HepG2 (cell line): Measurements from ENCODE around the gene RNF114. TPM values are rescaled to one million over a fixed set of nuclear protein-coding genes. Genes with fewer than 3 reads are reported as not detected.

Experiments
- AHDC1 ChIP-seq: sonication (generic); formaldehyde crosslinking; IDR thresholded peaks from 2 replicates; pipeline ENCODE4 v1.5.1; 2020; ENCODE audit warnings: mild to moderate bottlenecking, missing genetic modification reagents, borderline replicate concordance
- AKAP8 ChIP-seq: sonication (generic); formaldehyde crosslinking; IDR thresholded peaks from 2 replicates; pipeline ENCODE4 v1.5.1; 2020; ENCODE audit warnings: mild to moderate bottlenecking, missing genetic modification reagents
- KDM5B ChIP-seq: sonication (generic); formaldehyde crosslinking; IDR thresholded peaks from 2 replicates; pipeline ENCODE4 v1.4.0; 2020; ENCODE audit warnings: missing genetic modification reagents, mild to moderate bottlenecking, borderline replicate concordance
- SMAD1 ChIP-seq: sonication (generic); formaldehyde crosslinking; IDR thresholded peaks from 2 replicates; pipeline ENCODE4 v1.4.0; 2020; ENCODE audit warnings: missing genetic modification reagents, low read depth, mild to moderate bottlenecking, borderline replicate concordance
- ZBTB33 ChIP-seq: sonication (generic); formaldehyde crosslinking; IDR thresholded peaks from 2 replicates; pipeline ENCODE4 v1.4.0; 2020; ENCODE audit warnings: missing genetic modification reagents
- ZNF280B ChIP-seq: sonication (generic); formaldehyde crosslinking; IDR thresholded peaks from 2 replicates; pipeline ENCODE4 v1.5.0; 2020; ENCODE audit warnings: missing genetic modification reagents, mild to moderate bottlenecking, borderline replicate concordance
- ZNF318 ChIP-seq: sonication (generic); formaldehyde crosslinking; IDR thresholded peaks from 2 replicates; pipeline ENCODE4 v1.4.0; 2020; ENCODE audit warnings: mild to moderate bottlenecking, missing genetic modification reagents
- polyA plus RNA-seq, 8 experiments: library from polyadenylated mRNA; depleted of rRNA in 3 of 8; stranded (reverse) in 7 of 8; unstranded in 1 of 8; fragments of >200 nt; fragmentation: Illumina TruSeq in 4 of 8; extraction: Trizol in 4 of 8; gene quantifications; 2 replicates each; pipeline versions ENCODE4 v1.2.1 to v1.2.3, GENCODE V29; 2011 to 2016; ENCODE audit warnings: low read depth in 4 of 8, missing spikeins in 1 of 8, mixed read lengths in 1 of 8; ENCODE audit not compliant: insufficient read depth in 1 of 8
- total RNA-seq, 5 experiments: library from RNA; depleted of rRNA; stranded (reverse); fragments of >200 nt; fragmentation: Illumina TruSeq; extraction: Trizol; gene quantifications; 2 replicates each; pipeline ENCODE4 v1.2.3, GENCODE V29; 2016; ENCODE audit warnings: low read depth in 1 of 5

Gene RNF114
- total and polyA plus RNA-seq, 2 of the 13 experiments (the other 11 are each of a cell fraction or from before 2014, with no cell fraction given): 119 to 126 TPM

- TF ChIP-seq AHDC1 (CRISPR knock-in tag) (0 out of 2 replicates have a peak, but pooled peaks have one; percentile 28), ZBTB33 (CRISPR knock-in tag) (peak; percentile 21; the same call in 1 of the 2 replicates), ZNF280B (peak; percentile 86; the same call in 1 of the 2 replicates), SMAD1 (peak; percentile 83; the same call in 1 of the 2 replicates), ZNF318 (CRISPR knock-in tag) (no peak), KDM5B (peak; percentile 88; the same call in 1 of the 2 replicates), AKAP8 (CRISPR knock-in tag) (peak; percentile 93)
These were observed at the start of gene RNF114 (continued) for GRCh38 chr20:49936153-49937026.
